Kidney epithelial cell (primary cell): ENCODE results near the gene SPATA20. TPM values are rescaled to one million over a fixed set of nuclear protein-coding genes. Genes with fewer than 3 reads are reported as not detected.

Source experiments
- DNase-seq: peaks from one replicate; pipeline ENCODE4 v3.0.0-alpha.2; 2010; ENCODE audit warnings: low read depth
- H3K27me3 ChIP-seq: 2 replicates; pipeline ENCODE4 v1.6.0; 2011; ENCODE audit warnings: low read length; ENCODE audit not compliant: control insufficient read depth, insufficient read depth
- H3K36me3 ChIP-seq: 2 replicates; pipeline ENCODE4 v1.5.1; 2011; ENCODE audit warnings: low read length; ENCODE audit not compliant: control insufficient read depth, insufficient read depth
- H3K4me3 ChIP-seq: 2 replicates; pipeline ENCODE4 v1.5.1; 2011; ENCODE audit warnings: low read depth, mild to moderate bottlenecking, control low read depth, low read length
- total RNA-seq: library from RNA; depleted of rRNA; stranded (reverse); fragments of >200 nt; gene quantifications from 2 replicates; pipeline ENCODE4 v1.2.3, GENCODE V29; 2015
- TF ChIP-seq, protein P1 (sequence below): IDR thresholded peaks from 2 replicates; pipeline ENCODE4 v1.5.1; 2011; ENCODE audit warnings: mild to moderate bottlenecking, moderate library complexity, low read length, control low read depth, inconsistent platforms; ENCODE audit not compliant: insufficient read depth, poor library complexity, severe bottlenecking

Gene SPATA20
- total RNA-seq, 1 donor from 2014 or later = 58.9 TPM

DNA sequence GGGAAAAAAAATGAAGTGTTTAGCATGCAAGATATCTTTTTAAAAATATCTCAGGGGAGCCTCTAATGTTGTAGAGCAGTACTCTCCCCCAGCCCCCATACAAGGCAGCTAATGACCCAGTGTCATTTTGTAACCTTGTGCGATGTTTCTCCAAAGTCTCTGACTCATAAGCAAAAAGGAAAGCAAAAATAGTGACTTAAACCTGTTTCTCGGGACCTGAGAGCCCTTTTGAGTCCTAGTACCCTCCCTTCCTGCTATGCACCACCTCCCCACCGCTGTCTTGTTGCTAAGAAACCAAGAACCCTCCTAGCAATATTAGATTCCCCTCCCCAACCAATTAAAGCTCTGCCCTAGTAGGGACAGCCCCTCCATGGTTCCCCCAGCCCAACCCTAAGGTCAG, 35.9 kb upstream of the SPATA20 start:
- H3K27me3 ChIP-seq = no peaks in the 10 kb centered on the region
- H3K36me3 ChIP-seq = no peaks in the 10 kb centered on the region
- H3K4me3 ChIP-seq = no peak overlapping the region
- no peak for DNase-seq
- TF ChIP-seq, protein P1, sequence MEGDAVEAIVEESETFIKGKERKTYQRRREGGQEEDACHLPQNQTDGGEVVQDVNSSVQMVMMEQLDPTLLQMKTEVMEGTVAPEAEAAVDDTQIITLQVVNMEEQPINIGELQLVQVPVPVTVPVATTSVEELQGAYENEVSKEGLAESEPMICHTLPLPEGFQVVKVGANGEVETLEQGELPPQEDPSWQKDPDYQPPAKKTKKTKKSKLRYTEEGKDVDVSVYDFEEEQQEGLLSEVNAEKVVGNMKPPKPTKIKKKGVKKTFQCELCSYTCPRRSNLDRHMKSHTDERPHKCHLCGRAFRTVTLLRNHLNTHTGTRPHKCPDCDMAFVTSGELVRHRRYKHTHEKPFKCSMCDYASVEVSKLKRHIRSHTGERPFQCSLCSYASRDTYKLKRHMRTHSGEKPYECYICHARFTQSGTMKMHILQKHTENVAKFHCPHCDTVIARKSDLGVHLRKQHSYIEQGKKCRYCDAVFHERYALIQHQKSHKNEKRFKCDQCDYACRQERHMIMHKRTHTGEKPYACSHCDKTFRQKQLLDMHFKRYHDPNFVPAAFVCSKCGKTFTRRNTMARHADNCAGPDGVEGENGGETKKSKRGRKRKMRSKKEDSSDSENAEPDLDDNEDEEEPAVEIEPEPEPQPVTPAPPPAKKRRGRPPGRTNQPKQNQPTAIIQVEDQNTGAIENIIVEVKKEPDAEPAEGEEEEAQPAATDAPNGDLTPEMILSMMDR = no peak

DNA sequence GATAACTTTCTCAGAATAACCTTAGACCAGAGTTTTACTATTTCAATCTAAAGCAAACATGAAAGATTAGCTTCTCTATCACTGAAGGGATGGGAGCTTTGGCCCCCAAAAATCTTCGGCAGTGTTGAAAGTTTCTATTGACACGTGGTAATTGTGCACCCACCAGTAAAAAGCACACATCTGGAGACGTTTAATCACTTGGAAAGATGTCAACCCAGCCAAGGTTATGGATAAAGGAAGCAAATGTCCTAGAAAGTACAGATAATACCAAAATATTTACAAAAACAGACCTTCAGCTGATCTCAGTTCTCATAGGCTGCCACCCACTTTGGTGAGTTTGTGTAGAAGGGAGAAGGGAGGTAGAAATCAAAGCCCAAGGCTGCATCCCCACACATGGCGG, 33.5 kb upstream of the SPATA20 start:
- TF ChIP-seq, protein P1 = no peak
- no peak overlapping the region for H3K4me3 ChIP-seq
- no peaks in the 10 kb centered on the region for H3K36me3 ChIP-seq
- DNase-seq = no peak
- H3K27me3 ChIP-seq = no peaks in the 10 kb centered on the region

DNA sequence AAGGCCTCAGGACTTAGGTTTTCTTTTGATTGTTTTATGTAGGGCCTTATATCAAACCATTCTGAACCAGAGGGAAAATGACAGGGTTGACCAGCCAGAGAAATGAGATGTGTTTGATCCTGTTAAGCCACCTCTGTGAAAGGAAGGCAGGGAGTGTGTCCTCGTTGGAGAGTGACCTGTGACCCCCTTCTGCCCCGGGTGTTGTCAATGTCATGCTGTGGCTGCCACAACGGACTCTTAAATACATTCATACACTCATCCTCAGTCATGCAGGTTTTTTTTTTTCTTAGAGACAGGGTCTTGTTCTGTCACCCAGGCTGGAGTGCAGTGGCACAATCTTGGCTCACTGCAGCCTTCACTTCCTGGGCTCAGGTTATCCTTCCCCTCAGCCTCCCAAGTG, 32.6 kb upstream of the SPATA20 start:
- TF ChIP-seq, protein P1 = no peak
- no peak for DNase-seq
- no peaks in the 10 kb centered on the region for H3K36me3 ChIP-seq
- no peaks in the 10 kb centered on the region for H3K27me3 ChIP-seq
- no peak overlapping the region for H3K4me3 ChIP-seq

DNA sequence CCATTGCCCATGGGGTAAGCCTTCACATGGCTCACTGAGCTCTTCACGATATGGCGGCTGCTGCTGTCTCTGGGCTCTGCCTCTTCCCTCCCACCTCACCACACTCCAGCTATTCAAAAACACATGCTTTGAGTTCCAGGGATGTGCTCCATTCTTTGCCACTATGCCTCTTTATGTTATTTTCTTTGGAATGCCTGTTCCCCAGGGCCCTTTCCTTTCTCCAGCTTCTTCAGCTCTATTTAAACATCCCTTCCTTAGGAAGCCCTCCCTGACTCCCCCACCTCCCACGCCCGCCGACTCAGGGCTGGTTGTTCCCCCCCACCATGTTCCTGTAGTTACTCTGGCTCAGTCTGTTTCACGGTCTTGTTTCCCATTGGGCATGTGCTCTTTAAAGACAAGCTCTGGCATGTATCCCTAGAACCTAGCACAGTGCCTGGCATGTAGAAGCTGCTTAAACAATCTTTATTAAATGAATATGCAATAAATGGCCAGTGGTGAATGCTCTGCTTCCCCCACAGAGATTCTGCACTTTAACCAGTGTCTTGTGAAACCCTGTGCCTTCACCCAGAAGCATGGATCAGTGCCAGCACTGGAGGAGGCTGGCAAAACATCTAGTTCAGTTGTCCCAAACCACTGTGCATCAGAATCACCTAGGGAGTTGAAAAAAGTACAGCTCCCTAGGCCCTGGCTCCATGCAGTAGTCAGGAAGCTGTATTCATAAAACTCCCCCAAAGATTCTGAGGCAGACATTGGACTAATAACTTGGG, 31.9 kb upstream of the SPATA20 start:
- no peaks in the 10 kb centered on the region for H3K27me3 ChIP-seq
- TF ChIP-seq, protein P1 = no peak
- no peak for DNase-seq
- H3K4me3 ChIP-seq = no peak overlapping the region
- H3K36me3 ChIP-seq = no peaks in the 10 kb centered on the region

DNA sequence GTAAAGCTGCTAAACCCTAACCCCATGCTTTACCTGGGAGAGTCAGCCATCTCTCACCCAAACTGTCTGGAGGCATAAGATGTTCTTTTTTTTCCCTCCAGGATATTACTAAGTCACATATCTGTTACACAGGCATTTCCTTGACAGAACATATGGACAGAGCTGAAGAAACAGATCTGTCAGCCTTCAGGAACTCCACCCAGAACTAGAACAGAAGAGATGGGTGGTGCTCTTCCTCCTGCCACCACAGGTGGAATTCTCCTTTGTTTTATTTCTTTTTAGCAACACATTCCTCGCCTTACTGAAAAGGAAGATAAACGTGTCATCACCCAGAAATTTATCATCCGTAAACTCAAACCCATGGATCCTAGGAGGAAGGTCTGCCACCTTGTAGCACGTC, 30.0 kb upstream of the SPATA20 start:
- Histone ChIP-seq H3K36me3 (no peaks in the 10 kb centered on the region), H3K27me3 (no peaks in the 10 kb centered on the region), H3K4me3 (no peak overlapping the region)
- TF ChIP-seq, protein P1 = no peak
- no peak for DNase-seq
